Astrocyte (in vitro differentiated cells and primary cell): ENCODE measurements around the gene ZXDC.

Experiments
- EZH2 ChIP-seq: IDR thresholded peaks from 2 replicates; pipeline ENCODE4 v1.6.1; 2012; ENCODE audit warnings: mild to moderate bottlenecking, low read length, inconsistent platforms; ENCODE audit not compliant: insufficient read depth
- TF ChIP-seq, protein P1 (sequence below): IDR thresholded peaks from 2 replicates; pipeline ENCODE4 v1.5.1; 2011; ENCODE audit warnings: low read depth, mild to moderate bottlenecking, inconsistent platforms, low read length, moderate library complexity; ENCODE audit not compliant: insufficient read depth

DNA sequence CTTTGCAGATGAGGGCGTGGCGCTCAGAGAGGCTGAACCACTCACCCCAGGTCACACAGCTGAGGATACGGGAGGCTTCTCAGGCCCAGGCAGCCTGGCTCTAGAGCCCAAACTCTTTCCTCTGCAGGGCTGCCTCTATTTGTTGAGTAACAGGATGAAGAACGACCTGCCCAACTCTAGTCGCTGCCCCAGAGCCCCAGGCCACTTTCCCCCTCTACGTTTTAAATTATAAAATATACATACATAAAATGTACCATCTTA, 19.2 kb upstream of the ZXDC start:
- TF ChIP-seq, protein P1, sequence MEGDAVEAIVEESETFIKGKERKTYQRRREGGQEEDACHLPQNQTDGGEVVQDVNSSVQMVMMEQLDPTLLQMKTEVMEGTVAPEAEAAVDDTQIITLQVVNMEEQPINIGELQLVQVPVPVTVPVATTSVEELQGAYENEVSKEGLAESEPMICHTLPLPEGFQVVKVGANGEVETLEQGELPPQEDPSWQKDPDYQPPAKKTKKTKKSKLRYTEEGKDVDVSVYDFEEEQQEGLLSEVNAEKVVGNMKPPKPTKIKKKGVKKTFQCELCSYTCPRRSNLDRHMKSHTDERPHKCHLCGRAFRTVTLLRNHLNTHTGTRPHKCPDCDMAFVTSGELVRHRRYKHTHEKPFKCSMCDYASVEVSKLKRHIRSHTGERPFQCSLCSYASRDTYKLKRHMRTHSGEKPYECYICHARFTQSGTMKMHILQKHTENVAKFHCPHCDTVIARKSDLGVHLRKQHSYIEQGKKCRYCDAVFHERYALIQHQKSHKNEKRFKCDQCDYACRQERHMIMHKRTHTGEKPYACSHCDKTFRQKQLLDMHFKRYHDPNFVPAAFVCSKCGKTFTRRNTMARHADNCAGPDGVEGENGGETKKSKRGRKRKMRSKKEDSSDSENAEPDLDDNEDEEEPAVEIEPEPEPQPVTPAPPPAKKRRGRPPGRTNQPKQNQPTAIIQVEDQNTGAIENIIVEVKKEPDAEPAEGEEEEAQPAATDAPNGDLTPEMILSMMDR = no peak
- TF ChIP-seq EZH2 = no peak
